ENCODE data around the gene GRPEL1.

The GRPEL1 gene

DNA sequence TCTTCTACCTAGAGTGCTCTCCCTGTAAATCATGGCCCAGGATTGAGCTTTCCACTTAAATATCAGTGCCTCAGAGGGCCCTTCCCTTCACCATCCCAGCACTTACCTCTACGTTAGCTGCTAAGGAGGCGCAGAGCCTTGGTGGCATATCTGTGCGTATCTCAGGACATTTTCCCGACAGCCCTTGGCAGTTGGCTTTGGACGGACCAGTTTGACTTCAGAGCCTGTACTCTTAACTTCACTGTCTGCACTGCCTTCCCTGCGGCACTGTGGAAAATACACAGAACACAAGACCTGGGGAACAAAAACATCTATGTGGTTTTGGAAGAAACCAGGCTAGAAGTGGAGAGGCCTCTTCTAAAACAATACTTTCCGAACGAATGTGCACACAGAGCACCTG is 22.3 kb downstream of the GRPEL1 start:
- DNase-seq (ENCODE audit: low read depth in 2 of 2), result no peak

DNA sequence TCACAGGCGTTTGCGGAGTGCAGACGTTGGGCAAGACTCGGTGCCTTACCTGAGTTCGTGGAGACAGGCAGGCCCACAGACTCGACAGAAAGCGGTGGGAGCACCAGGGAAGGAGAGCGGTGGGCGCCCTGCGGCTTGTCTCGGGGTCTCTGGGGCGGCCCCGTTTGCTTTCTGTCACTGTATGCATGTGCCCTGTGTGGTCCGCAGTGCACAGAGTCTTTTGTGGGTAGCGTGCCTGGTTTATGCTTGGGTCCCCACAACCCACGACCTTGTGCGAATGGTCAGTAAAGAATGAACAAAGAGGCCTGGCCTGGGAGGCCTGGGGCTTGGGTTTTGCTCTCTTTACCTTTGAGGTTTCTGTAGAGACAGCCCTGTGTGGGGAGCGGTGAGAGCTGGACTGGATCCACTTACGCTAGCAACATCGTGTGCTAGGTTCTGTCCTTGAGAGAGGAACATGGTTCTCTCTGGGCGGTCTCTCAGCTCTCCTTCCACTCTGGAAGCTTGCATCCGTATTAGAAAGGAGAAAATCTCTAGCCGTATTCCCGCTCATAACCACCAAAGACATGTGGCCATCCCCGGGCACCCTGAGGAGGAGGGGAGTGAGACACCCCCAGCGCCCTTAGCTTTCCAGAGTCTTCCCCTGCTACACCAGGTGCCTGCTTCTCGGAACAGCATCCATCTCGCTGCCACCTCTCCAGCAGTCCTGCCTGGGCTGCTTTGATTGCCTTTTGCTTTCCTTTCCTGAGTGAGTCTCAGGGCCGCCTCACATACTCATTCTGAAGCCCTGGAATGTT is 23.5 kb downstream of the GRPEL1 start:
- DNase-seq (ENCODE audit: low read depth in 2 of 2), result no peak

DNA sequence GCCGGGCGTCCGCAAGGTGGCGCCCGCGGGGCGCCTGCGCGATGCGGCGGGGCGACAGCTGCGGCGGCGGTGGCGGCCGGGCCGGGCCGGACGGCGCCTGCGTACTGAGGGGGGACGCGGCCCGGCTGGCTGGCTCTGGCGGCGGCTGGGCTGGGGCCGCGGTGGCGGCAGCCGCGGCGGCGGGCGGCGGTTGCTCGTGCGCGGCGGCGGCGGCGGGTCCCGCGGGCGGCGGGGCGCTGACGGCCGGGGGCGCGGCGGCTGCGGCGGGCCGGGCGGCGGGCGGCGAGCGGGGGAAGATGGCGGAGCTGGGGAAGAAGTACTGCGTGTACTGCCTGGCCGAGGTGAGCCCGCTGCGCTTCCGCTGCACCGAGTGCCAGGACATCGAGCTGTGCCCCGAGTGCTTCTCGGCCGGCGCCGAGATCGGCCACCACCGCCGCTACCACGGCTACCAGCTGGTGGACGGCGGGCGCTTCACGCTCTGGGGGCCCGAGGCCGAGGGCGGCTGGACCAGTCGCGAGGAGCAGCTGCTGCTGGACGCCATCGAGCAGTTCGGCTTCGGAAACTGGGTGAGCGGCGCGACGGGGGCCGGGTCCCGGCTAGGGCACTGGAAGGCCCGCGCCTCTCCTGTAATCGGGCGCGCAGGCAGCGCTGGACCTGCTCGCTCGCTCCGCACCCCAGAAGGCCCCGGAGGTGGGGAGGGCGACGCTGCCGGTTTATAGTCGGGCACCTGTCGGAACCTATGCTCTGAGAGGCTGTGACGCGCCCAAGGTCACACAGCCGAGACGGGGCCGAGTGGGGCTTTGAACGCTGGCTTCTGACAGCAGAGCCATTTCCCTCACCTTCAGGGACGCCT is 24.4 kb downstream of the GRPEL1 start, which contains the start of gene TADA2B:
Gene TADA2B, plus strand, starts transcription at position 89 of the 853 bp plus-strand sequence. Its CDS starts 208 bp downstream, at position 297.
- DNase-seq (ENCODE audit: low read depth in 2 of 2), result peak in 1 of 2 experiments; percentile 6

DNA sequence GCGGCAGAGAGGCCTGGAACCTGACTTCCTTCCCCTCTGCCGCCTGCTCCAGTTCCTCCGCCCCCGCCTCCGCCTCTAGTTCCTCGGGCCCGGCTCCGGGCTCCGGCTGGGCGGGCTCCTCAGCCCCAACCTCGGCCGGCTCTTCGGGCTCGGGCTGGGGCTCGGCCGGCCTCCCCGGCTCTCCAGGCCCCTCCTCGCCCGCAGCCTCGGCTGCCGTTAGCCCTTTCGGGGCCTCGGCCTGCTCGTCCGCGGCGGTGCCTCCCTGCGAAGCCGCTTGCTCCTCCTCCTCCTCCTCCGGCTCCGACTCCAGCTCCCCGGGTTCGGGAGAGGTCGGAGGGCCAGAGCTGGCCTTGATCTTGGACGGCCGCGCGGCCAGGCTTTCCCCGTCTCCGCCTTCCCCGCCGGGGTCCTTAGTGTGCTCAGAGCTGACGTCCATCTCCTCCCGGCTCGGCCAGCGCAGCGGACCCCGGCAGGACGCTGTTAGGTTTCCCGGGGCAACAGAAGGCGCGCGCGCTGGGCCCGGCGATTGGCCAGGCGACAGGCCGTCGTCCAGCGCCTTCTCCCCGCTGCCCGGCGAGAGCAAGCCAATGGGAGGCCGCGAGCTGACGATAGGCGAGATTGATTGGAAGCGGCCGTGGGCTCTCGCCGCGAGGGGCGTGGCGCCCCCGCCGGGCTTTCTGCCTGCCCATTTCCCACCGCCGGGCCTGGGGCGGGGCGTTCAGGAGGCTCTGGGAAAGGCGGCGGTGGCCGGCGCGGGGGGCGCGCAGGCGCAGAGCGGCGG is 25.2 kb downstream of the GRPEL1 start:
- peak; percentile 96 for DNase-seq (ENCODE audit: low read depth in 2 of 2)

DNA sequence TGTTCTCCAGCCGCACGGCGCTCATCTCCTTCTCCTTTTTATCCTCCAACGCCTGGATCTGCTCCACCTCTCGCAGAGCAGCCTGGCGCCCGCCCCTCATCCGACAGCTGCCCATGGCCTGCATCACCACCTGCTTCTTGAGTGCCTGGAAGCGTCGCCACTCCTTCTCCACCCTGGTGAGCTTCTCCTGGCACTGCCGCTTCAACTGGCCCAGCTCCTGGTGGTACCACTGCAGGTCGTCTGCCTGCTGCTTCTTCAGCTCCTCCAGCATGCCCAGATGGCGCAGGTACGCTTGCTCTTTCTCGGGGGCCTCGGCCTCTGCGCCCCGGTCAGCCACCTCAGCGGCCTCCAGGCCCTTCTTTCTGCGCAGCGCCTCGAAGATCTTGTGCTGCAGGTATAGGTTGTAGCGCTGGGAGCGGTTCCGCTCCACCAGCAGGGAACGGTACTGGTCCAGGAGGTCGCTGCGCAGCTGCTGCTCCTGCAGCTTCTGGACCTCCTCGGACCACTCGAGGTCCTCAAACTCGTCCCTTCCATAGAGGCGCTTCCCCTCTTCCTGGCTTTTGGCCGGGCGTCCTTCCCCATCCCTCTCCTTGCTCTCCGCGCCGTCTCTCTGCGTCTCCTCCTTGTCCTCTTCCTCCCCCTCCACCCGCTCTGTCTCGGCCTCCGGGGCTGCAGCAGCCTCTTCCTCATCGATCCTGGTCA is 25.9 kb downstream of the GRPEL1 start:
- DNase-seq (ENCODE audit: low read depth in 2 of 2), result no peak

DNA sequence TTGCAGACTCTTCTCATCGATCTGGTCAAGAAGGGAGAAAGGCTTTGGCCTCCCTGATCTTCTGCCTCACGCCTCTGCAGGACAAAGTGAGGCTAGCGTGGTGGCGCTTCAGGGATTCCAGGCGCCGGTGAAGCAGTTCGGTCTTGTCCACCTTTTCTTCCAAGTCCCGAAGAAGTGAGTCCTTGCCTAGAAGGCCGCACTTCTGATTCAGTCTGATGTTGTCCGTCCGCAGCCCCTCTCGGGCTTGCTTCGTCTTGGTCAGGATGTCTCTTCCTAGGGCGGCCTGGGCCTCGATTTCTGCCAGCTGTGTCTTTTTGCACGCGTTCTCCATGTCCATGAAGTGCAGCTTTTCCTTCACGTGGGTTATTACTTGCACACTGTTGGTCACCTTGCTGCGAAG is 26.6 kb downstream of the GRPEL1 start:
- no peak for DNase-seq (ENCODE audit: low read depth in 2 of 2)

DNA sequence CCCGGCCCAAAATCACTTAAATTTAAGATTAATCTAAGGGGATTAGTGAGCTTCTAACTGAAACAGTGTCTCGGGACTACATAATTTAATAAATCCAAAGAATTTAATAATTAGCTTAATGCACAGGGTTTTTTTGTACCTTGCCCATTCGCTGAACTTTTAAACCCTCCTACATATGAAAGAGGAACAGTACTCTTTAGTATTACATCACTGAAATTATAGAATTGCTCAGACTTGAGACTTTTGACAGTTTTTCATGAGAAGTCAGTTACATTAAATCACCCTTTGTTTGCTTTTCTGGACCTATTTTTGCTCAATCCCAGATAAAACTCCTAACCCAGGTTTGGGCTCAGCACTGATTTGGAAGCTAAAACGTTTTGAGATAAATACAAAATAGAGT is 27.1 kb downstream of the GRPEL1 start:
- no peak for DNase-seq (ENCODE audit: low read depth in 2 of 2)

DNA sequence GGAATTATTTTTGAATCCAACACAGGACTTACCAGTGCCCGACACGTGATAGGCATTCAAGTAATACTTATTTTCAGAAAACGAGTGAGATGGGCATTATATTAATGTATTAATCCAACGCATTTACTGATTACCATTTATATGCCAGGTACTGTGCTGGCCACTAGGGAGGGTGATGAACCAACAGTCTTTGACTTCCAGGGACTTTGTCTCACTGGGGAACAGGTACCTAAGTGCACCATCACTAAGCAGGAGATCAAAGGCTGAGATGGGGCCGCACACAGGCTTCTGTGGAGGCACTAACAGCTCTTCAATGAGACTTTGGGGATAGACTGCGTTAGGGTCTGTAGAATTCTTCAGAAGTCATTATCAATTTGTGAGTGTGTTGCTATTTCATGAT is 30.4 kb downstream of the GRPEL1 start:
- DNase-seq (ENCODE audit: low read depth in 2 of 2), result no peak

DNA sequence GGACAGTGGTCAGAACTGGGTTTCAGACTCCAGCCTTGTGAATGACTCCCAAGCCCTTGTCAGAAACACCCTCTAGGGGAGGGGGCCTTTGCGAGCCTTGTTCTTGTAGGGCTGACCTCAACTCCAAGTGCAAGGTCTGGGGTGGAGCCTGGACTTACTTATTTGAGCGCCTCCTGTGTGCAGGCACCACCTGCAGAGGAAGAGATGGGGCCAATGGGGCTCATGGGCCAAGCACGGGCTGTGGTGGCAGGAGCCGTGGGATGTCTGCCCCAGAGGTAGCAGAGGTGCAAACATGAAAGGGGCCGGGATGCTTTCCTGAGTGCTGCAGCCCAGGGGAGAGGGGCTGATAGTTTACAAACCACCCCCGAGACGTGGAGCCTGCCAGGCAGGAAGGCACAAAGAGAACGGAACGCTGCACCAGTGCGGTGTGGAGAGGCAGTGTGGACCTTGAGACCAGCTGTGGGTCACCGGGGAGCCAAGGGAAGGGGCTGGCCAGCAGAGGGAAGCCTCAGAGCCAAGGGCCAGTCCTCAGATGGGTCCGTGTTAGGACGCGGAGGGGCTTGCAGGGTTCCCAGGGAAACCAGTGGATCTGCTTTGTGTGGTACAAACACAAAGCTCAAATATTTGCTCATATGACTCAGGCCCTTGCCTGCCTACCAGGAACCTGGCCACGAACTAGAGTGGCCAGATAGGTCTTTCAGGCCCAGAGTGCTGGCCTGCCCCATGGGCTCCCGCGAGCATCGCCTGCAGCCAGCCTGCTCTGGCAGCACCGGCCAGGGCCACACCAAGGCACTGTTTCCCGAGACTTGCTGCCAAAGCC is 33.4 kb downstream of the GRPEL1 start:
- peak in 1 of 2 experiments; percentile 8 for DNase-seq (ENCODE audit: low read depth in 2 of 2)

DNA sequence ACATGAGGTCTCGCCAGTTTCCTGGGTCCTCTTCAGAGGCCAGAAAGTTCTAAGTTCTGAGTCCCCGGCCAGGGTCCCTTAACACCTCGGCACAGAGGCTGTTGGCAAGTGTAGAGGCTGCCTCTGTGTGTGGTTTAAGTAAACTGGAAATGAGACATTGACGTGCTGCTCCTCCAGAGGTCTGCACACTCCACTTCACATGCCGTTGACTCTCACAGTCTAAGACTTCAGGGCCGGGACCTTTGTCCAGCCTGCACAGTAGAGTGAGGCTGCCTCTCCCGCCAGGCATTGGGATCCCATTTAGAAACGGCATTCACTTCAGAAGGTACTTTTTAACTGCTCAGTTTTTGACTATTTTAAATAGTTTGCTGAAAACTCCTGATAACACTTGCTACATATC is 35.3 kb downstream of the GRPEL1 start:
- DNase-seq (ENCODE audit: low read depth in 2 of 2), result no peak

DNA sequence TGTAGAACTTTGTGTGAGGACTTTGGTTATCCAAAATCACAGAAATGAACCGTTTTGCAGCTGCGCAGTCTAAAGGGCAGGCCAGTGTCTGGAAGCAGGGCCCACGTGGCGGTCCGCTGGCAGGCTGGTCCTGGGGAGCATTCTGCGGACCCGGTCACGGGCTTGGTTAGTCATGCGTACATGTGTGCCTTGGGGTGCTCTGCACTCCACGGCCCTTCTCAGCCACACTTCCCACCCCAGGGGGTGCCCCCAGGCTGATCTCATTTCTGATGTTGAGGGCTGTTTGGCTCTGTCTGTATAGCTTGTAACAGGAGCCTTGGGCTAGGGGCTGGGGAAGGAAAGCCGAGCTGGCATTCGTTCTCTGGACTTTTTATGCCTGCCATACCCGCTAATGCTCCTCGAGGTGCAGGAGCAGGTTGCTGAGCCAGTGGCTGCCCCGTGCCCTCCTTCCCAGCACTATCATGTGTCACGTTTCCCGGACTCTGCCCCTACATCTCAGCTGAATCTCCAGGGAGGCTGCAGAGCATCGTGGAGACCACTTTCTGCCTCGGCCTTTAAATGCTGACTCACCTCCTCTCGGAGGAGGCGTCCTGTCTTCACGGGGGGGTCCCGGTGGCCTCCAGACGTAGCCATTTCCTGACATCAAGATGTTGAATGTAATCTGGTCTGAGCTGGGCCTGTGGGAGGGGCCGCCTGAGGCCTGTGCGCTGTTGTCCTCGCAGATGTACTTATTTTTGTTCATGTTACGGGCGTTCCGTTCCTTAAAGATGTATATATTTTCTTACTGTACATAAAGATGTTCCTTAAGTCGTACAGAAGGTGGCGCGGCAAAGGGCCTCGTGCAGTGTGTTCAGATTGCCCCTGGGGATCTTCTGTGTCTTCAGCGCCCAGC is 36.1 kb downstream of the GRPEL1 start:
- DNase-seq (ENCODE audit: low read depth in 2 of 2), result no peak

DNA sequence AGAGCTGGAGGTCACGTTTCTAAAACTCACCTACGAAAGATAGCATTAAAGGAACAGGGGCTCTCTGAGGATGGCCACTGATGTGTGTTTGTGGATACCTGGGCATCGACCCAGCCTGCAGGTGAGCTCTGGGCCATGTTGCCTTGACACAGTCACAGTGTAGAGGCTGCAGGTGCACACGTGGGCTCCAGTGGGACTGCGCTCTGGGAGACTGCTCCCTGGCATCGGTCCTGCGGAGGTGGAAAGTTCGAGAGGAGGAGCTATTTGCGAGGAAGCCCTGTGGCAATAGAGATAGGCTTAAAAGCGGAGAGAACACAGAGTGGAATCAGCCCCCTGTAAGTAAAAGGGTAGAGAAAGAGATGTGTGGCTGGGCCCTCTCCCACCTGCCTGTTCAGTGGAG is 37.0 kb downstream of the GRPEL1 start:
- DNase-seq (ENCODE audit: low read depth in 2 of 2), result no peak

DNA sequence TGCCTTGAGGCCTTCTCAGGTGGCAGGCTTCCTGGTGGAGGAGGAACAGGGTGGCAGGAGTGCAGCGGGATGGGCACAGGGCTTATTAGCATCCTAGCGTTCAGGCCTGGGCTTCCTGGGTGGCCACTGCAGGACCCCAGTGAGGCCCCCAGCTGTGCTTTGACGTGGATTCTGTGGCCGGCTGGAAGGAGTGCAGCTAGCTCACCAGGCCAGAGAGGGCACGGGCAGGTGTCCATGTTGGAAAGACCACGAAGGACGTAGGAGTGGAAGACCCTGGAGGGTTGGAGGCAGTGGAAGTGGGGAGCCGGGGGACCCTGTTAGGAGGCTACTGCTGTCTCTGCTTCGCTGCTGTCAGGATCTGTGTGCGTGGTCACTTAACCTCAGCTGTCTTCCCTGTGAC is 37.9 kb downstream of the GRPEL1 start:
- no peak for DNase-seq (ENCODE audit: low read depth in 2 of 2)

DNA sequence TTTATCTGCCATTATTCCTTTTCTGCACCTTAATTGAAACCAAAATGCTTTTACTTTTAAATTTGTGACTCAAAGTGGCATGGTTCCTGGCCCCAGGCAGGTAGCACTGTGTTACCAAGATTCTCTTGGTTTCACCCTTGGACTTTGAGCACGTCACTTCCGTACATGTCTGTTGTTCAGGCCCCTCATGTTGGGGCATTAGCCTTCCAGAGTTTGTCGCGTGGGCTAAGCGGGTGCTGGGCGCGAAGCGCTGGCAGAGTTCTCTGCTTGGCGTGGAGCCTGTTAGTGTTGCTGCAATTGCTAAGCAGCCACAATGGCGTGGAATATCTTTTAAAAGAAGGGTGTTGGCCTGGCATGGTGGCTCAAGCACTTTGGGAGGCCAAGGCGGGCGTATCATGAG is 38.7 kb downstream of the GRPEL1 start:
- DNase-seq (ENCODE audit: low read depth in 2 of 2), result no peak

DNA sequence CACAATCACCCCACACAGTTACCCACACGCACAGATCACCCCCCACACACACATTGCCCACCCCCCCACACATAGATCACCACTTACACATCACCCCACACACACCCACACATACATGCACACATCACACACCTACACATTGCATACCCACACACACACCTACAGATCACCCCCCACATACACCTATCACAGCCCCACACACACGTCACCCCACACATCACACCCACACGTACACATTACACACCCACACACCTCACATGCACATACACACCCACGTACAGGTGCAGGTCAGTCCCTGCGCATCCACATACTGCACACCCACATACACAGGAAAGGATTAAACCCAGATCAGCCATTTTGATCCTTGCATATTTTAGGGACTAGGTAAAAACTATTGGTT is 40.0 kb downstream of the GRPEL1 start:
- no peak for DNase-seq (ENCODE audit: low read depth in 2 of 2)

DNA sequence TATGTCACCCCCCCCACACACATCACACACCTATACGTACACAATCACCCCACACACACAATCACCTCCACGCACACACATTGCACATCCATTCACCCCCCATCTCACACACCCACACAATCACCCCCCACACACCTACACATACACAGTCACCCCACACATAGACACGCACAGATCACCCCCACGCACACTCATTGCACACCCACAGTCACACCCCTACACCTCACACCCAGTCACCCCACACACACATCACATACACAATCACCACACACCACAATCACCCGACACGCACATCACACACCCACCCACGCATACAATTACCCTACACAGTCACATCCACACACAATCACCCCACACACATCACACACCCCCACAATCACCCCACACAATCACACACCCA is 40.6 kb downstream of the GRPEL1 start:
- no peak for DNase-seq (ENCODE audit: low read depth in 2 of 2)

DNA sequence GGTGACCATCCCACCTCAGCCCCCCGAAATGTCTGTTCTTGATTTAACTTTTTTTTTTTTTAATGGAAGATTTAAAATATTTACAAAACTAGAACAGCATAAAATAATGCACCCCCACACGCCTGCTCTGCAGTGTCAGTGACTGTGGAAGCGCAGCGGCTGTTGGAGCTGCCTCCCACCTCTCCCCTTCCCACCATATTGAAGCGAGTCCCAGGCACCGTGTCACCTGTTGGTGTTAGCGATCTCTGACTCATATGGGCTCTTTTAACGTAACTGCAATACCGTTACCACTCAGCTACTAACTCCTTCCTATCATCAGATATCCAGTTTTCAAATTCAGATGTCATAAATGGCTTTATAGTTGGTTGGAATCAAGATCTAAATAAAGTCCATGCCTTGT is 41.8 kb downstream of the GRPEL1 start:
- DNase-seq (ENCODE audit: low read depth in 2 of 2), result no peak

DNA sequence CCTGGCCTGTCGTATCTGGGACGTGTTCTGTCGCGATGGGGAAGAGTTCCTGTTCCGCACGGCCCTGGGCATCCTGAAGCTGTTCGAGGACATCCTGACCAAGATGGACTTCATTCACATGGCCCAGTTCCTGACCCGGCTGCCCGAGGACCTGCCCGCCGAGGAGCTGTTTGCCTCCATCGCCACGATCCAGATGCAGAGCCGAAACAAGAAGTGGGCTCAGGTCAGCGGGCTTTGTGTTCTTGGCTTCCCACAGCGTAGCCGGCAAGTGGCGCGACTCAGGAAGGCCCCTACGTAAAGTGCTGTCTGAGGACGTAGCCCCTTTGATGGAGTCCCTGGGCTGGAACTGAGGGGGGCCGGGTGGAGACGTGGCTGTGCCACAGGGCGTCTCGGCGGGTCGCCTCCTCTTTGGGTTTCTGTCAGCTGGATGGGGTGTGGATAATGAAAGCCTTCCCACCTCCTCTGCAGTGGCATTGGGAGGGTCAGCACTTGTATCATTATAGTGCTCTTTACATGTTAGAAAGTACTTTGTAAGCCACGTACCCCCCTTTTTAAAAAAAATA is 42.7 kb downstream of the GRPEL1 start:
- no peak for DNase-seq (ENCODE audit: low read depth in 2 of 2)

DNA sequence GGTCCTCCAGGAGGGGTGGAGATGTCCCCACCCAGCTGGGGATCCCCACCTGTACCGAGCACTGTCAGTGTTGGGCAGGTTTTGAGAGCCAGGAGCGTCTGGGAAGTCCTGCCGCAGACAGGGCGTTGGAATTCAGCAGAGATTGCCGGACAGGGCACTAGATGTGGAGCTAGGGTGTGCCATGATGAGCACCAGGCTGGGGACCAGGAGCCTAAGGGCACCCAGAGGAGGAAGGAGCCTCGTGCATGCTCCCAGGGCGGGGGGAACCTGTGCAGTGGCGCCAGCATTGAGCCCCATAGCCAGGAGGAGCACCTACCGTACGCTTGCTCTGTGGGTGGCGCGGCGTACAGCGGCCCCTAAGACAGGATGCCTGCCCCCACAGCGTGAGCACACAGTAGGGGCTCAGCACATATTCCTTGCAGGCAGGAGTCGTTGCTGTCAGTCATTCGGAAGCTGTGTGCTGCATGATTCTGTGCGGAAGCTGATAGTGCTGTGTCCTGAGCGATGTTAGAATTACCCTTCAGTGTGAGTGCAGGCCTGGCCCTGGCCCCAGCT is 43.5 kb downstream of the GRPEL1 start:
- no peak for DNase-seq (ENCODE audit: low read depth in 2 of 2)
